Calu3 (cell line): Measurements from ENCODE around the gene EPHB3. TPM values are rescaled to one million over a fixed set of nuclear protein-coding genes. Genes with fewer than 3 reads are reported as not detected.

Source experiments
- BruUV-seq: library from RNA; stranded (reverse); fragments of 400-500 nt; replicated peaks from 2 replicates; lab custom pipeline; 2021; lab: Mats Ljungman, UMichigan
- CTCF ChIA-PET: fragments of 300-600 bp; sonication (Branson Sonifier 250); formaldehyde crosslinking; loops from one replicate; lab custom pipeline; 2022; ENCODE audit warnings: antibody characterized with exemption; lab: Charles Lee
- DNase-seq: peaks from one replicate; pipeline ENCODE4 v3.0.0; 2022
- H3K27ac Mint-ChIP-seq: one replicate; pipeline ENCODE4 v1.8.0; 2022; ENCODE audit warnings: mixed read lengths; ENCODE audit not compliant: unreplicated experiment
- H3K27me3 Mint-ChIP-seq: one replicate; pipeline ENCODE4 v1.8.0; 2022; ENCODE audit warnings: mixed read lengths; ENCODE audit not compliant: unreplicated experiment
- H3K36me3 Mint-ChIP-seq: one replicate; pipeline ENCODE4 v1.8.0; 2022; ENCODE audit warnings: mild to moderate bottlenecking, moderate library complexity, mixed read lengths; ENCODE audit not compliant: insufficient read depth, unreplicated experiment
- H3K4me1 Mint-ChIP-seq: one replicate; pipeline ENCODE4 v1.8.0; 2022; ENCODE audit warnings: mild to moderate bottlenecking, low read depth, mixed read lengths; ENCODE audit not compliant: unreplicated experiment
- H3K4me3 Mint-ChIP-seq: one replicate; pipeline ENCODE4 v1.8.0; 2022; ENCODE audit warnings: mild to moderate bottlenecking, low read depth, moderate library complexity, mixed read lengths; ENCODE audit not compliant: unreplicated experiment
- H3K9me3 Mint-ChIP-seq: one replicate; pipeline ENCODE4 v1.8.0; 2022; ENCODE audit warnings: low read depth, mixed read lengths; ENCODE audit not compliant: unreplicated experiment
- CTCF ChIP-seq: fragments of 200-600 bp; IDR thresholded peaks from one replicate; pipeline ENCODE4 v1.8.0; 2022; ENCODE audit warnings: antibody characterized with exemption; ENCODE audit not compliant: unreplicated experiment
- intact Hi-C: fragments of 100-400 bp; cut with micrococcal nuclease; formaldehyde crosslinking; loops from one replicate; pipeline ENCODE4 v1.10.0; 2022; ENCODE audit not compliant: unreplicated experiment
- total RNA-seq: library from RNA; stranded (reverse); gene quantifications from 2 replicates; pipeline ENCODE4 v1.2.3, GENCODE V29; 2022

The EPHB3 gene
- total RNA-seq, 1 experiment from 2014 or later: 2.5 TPM

- DNase-seq: no peak
- TF ChIP-seq CTCF: no peak
- Mint-ChIP-seq H3K27me3 (peaks cover 81% of the 10 kb centered on the region), H3K27ac (no peak overlapping the region), H3K4me3 (no peak overlapping the region), H3K36me3 (no peaks in the 10 kb centered on the region), H3K9me3 (no peaks in the 10 kb centered on the region), H3K4me1 (peaks cover 14% of the 10 kb centered on the region)
- no TSS peak for BruUV-seq
- CTCF ChIA-PET: no interaction called here
- intact Hi-C loops: no loop called here
These were observed 7.1 kb upstream of the EPHB3 start for GRCh38 chr3:184554461-184554860.

- DNase-seq: no peak
- intact Hi-C loops: no loop called here
- CTCF ChIA-PET: no interaction called here
- H3K27me3 Mint-ChIP-seq: peaks cover 85% of the 10 kb centered on the region
- H3K27ac Mint-ChIP-seq: no peak overlapping the region
- no peaks in the 10 kb centered on the region for H3K9me3 Mint-ChIP-seq
- peaks cover 29% of the 10 kb centered on the region for H3K4me1 Mint-ChIP-seq
- no peak for TF ChIP-seq CTCF
- H3K36me3 Mint-ChIP-seq: peaks cover 11% of the 10 kb centered on the region
- no TSS peak for BruUV-seq
- H3K4me3 Mint-ChIP-seq: no peak overlapping the region
These were observed 4.8 kb upstream of the EPHB3 start for GRCh38 chr3:184556582-184557347.

- DNase-seq: no peak
- Mint-ChIP-seq H3K9me3 (no peaks in the 10 kb centered on the region), H3K4me1 (peaks cover 29% of the 10 kb centered on the region), H3K4me3 (no peak overlapping the region), H3K27me3 (peaks cover 79% of the 10 kb centered on the region), H3K27ac (no peak overlapping the region), H3K36me3 (peaks cover 13% of the 10 kb centered on the region)
- intact Hi-C loops: no loop called here
- CTCF ChIA-PET: no interaction called here
- no TSS peak for BruUV-seq
- no peak for TF ChIP-seq CTCF
These were observed 4.1 kb upstream of the EPHB3 start for GRCh38 chr3:184557348-184557950.

GRCh38 chr3:184558726-184559125 is 2.9 kb upstream of the EPHB3 start:
- Mint-ChIP-seq H3K27me3 (peaks cover 76% of the 10 kb centered on the region), H3K36me3 (peaks cover 13% of the 10 kb centered on the region), H3K4me1 (peaks cover 29% of the 10 kb centered on the region), H3K4me3 (no peak overlapping the region), H3K27ac (peak overlapping the region; percentile 1), H3K9me3 (no peaks in the 10 kb centered on the region)
- BruUV-seq: no TSS peak
- CTCF ChIA-PET: interaction anchor here (0.6 to 1.1 kb wide), 4 partner anchors 197 to 242 kb away, joined by 3 to 5 read pairs (median 3); no protein-coding TSS in a partner anchor
- TF ChIP-seq CTCF: no peak
- intact Hi-C loops: no loop called here
- no peak for DNase-seq
